NB4 (cell line): ENCODE results near the gene FAM3D.

Experiments
- MAX ChIP-seq: IDR thresholded peaks from 2 replicates; pipeline ENCODE4 v1.6.1; 2011; ENCODE audit warnings: low read depth, low read length
- POLR2A ChIP-seq: IDR thresholded peaks from 2 replicates; pipeline ENCODE4 v1.6.1; 2011; ENCODE audit warnings: mild to moderate bottlenecking; ENCODE audit not compliant: insufficient read length; ENCODE audit errors: extremely low read depth
- TF ChIP-seq, protein P1 (sequence below): IDR thresholded peaks from one replicate; pipeline ENCODE4 v1.5.1; 2012; ENCODE audit warnings: low read depth, low read length

- TF ChIP-seq, protein P1, sequence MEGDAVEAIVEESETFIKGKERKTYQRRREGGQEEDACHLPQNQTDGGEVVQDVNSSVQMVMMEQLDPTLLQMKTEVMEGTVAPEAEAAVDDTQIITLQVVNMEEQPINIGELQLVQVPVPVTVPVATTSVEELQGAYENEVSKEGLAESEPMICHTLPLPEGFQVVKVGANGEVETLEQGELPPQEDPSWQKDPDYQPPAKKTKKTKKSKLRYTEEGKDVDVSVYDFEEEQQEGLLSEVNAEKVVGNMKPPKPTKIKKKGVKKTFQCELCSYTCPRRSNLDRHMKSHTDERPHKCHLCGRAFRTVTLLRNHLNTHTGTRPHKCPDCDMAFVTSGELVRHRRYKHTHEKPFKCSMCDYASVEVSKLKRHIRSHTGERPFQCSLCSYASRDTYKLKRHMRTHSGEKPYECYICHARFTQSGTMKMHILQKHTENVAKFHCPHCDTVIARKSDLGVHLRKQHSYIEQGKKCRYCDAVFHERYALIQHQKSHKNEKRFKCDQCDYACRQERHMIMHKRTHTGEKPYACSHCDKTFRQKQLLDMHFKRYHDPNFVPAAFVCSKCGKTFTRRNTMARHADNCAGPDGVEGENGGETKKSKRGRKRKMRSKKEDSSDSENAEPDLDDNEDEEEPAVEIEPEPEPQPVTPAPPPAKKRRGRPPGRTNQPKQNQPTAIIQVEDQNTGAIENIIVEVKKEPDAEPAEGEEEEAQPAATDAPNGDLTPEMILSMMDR: no peak
- TF ChIP-seq POLR2A: no peak
- no peak for TF ChIP-seq MAX
These were observed 15.3 kb upstream of the FAM3D start for GRCh38 chr3:58681863-58682262.
